Thyroid gland (tissue), 4 donors: ENCODE results near the gene PABPN1. TPM values are rescaled to one million over a fixed set of nuclear protein-coding genes. Genes with fewer than 3 reads are reported as not detected.
A peak's percentile ranks its signal among the peaks of the same experiment; 100 is the strongest.

Source experiments
- DNase-seq, 2 donors: peaks; one replicate each; pipeline ENCODE4 v3.0.0-alpha.2; 2019
- H3K27ac ChIP-seq, 3 donors: fragments of 200-600 bp; sonication (generic); 1 replicate in 2 of 3; 2 replicates in 1 of 3; pipeline ENCODE4 v1.5.1; 2016 to 2019; ENCODE audit warnings: mild to moderate bottlenecking in 1 of 3, moderate library complexity in 1 of 3
- H3K27me3 ChIP-seq: fragments of 200-600 bp; sonication (generic); one replicate; pipeline ENCODE4 v1.5.1; 2019
- H3K36me3 ChIP-seq, 2 donors: fragments of 200-600 bp; sonication (generic); one replicate each; pipeline ENCODE4 v1.5.1; 2016 to 2019
- H3K4me1 ChIP-seq, 2 donors: fragments of 200-600 bp; sonication (generic); one replicate each; pipeline ENCODE4 v1.5.1; 2017 to 2019
- H3K4me3 ChIP-seq, 3 donors: fragments of 200-600 bp; sonication (generic); replicated peaks in 1 of 3; 1 replicate in 2 of 3; 2 replicates in 1 of 3; pipeline ENCODE4 v1.5.1; 2016; ENCODE audit warnings: mild to moderate bottlenecking in 1 of 3
- H3K9me3 ChIP-seq: fragments of 200-600 bp; sonication (generic); one replicate; pipeline ENCODE4 v1.5.1; 2017
- CTCF ChIP-seq, 6 experiments: fragments of 200-600 bp in 3 of 6; fragments of 450-650 bp in 3 of 6; sonication (generic) in 3 of 6; IDR thresholded peaks; one replicate each; pipeline ENCODE4 v1.5.1; 2016 to 2019; ENCODE audit warnings: antibody characterized with exemption in 6 of 6, mild to moderate bottlenecking in 2 of 6, inconsistent platforms in 1 of 6, moderate library complexity in 1 of 6
- POLR2A ChIP-seq, 2 donors: fragments of 450-650 bp; IDR thresholded peaks; one replicate each; pipeline ENCODE4 v1.6.1; 2017; ENCODE audit warnings: antibody characterized with exemption in 2 of 2, mild to moderate bottlenecking in 2 of 2, moderate library complexity in 1 of 2
- WGBS, 2 donors: methylation state at CpG; one replicate each; pipeline ENCODE4 v1.1.5; 2017; 5-methylcytosine and 5-hydroxymethylcytosine counted together
- intact Hi-C: fragments of 100-400 bp; cut with DNase I; formaldehyde crosslinking; loops from one replicate; pipeline ENCODE4 v1.15.1; 2023
- total RNA-seq, 4 donors: library from RNA; depleted of rRNA; stranded (reverse); fragments of >200 nt; gene quantifications; one replicate each; pipeline ENCODE4 v1.2.3, GENCODE V29; 2016

Gene PABPN1
- total RNA-seq, 4 donors from 2014 or later, result 37.9 to 74.6 (median 60.5) TPM

DNA sequence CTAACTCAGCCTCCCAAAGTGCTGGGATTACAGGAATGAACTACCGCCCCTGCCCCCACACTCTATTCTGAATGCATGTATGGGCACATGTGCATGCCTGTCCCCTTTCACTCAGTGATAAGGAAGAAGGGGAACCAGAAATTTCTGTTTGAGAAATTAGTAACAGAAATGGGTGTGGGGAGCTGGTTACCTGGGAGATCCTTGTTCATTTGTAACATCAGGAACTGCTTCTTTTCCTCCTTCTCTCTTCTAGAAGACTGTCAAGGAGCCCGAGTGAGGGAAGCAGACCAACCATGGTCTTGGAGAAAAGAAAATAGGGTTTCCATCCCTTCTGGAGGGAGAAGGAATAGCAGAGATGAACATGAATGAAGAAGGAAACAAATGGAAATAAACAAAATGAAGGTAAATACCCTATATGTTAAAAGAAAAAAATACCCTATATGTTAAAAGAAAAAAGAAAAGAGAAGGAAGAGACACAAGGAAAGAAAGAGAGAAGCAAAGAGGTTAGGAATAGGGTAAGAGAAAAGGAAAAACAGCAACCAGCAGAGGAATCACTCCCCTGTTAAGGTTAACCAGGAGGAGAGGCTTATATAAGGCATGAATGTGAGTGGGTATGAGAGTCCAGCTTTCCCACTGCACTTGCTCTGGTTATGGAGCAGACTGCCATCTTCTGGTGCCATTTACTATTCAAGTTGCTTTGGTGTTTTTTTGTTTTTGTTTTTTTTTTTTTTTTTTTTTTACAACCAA is 21.9 kb upstream of the PABPN1 start:
- peak overlapping the region in 2 of 3 donors; percentile 1 to 22 for H3K27ac ChIP-seq
- peaks cover 0 to 5% of the 10 kb centered on the region in 2 donors for H3K36me3 ChIP-seq
- 91% methylated on average over 2 of the region's 2 CpGs for WGBS, 2 donors
- peak; percentile 17 to 33 for DNase-seq
- H3K4me3 ChIP-seq, result no peak overlapping the region
- H3K9me3 ChIP-seq, result no peaks in the 10 kb centered on the region
- no peaks in the 10 kb centered on the region for H3K27me3 ChIP-seq
- peaks cover 14 to 31% of the 10 kb centered on the region in 2 donors for H3K4me1 ChIP-seq
- intact Hi-C loops, result loop anchor here (10.0 kb wide), 1 partner anchor 175 kb away; no protein-coding TSS in a partner anchor
- TF ChIP-seq POLR2A (IDR thresholded peaks at IDR 0.05), result no peak
- TF ChIP-seq CTCF (IDR thresholded peaks at IDR 0.05), result peak in 3 of 6 experiments; percentile 19 to 51 (median 26)

DNA sequence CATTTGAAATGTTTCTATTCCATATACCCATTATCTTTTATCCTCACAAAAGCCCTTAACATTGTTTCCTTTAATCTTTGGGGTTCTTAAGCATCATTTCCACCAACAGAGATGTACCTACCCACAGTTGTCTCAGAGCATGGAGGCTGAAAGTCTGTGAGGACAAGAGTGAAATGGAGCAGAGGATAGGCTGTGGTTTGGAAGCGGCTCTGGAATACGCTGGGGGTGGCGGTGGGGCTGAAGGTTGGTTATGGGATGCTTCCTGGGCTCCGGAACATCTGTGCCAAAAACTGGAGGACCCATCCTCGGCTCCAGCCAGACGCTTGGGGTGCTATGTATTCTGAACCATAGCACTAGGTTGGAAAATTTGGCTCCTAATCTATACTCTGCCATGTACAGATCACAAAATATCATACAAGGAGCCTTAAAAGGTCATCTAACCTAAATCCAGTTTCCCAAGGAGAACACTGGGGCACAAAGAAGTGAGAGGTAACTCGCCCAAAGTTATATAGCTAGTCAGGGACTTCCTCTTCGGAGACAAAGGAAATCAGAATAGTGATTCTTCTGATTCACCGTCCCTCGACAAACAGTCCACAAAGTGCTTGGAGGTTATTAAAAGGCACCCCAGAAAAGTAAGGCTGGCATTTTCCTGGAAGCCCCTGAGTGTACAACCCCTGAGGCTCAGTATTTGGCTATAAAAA is 21.1 kb upstream of the PABPN1 start:
- Histone ChIP-seq H3K27me3 (no peaks in the 10 kb centered on the region), H3K36me3 (peaks cover 0 to 5% of the 10 kb centered on the region in 2 donors), H3K4me1 (peaks cover 9 to 24% of the 10 kb centered on the region in 2 donors), H3K27ac (peak overlapping the region; percentile 98 to 100 (median 100)), H3K9me3 (no peaks in the 10 kb centered on the region), H3K4me3 (peak overlapping the region; percentile 25 to 87 (median 50))
- no peak for TF ChIP-seq CTCF (IDR thresholded peaks at IDR 0.05)
- TF ChIP-seq POLR2A (IDR thresholded peaks at IDR 0.05), result no peak
- 76 to 84% methylated on average over 10 of the region's 10 CpGs for WGBS, 2 donors
- intact Hi-C loops, result loop anchor here (10.0 kb wide), 1 partner anchor 175 kb away; no protein-coding TSS in a partner anchor
- no peak for DNase-seq

- Histone ChIP-seq H3K4me1 (peaks cover 9 to 26% of the 10 kb centered on the region in 2 donors), H3K9me3 (no peaks in the 10 kb centered on the region), H3K4me3 (peak overlapping the region; percentile 25 to 87 (median 50)), H3K27me3 (no peaks in the 10 kb centered on the region), H3K36me3 (peaks cover 0 to 5% of the 10 kb centered on the region in 2 donors), H3K27ac (peak overlapping the region; percentile 98 to 100 (median 100))
- intact Hi-C loops, result no loop called here
- 3 to 4% methylated on average over 13 of the region's 13 CpGs for WGBS, 2 donors
- no peak for TF ChIP-seq POLR2A (IDR thresholded peaks at IDR 0.05)
- TF ChIP-seq CTCF (IDR thresholded peaks at IDR 0.05), result no peak
- peak; percentile 33 to 46 for DNase-seq
These were observed 20.5 kb upstream of the PABPN1 start for GRCh38 chr14:23300687-23301223.

DNA sequence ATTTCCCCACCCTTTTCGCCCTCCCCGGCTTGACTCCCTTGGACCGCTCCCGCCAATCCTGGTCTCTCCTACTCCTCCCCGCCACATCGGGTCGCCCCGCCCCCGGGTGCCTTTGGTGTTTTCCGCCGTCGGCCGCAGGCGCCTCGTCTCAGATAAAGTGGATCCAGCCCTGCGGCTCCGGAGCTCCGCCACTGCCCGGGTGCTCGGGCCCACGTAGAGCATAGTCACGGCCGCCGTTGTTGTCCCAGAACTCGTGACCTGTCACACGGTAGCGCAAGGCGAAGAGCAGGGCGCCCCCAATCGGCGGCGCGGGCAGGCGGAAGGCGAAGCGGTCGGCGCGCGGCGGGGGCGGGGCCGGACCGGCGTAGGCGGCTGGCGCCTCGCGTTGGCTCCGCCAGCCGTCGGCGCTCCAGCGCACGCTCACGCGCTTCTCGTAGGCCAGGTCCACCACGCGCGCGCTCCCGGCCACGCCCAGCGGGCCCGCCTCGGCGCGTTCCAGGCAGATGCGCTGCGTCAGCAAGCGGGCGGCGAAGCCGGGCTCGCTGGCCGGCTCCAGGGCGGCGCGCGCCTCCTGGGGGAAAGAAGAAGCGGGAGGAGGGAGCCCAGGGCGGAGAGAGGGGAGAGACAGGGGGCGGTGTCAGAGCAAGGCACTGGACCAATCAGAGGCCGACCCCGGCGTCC is 19.8 kb upstream of the PABPN1 start:
- peak; percentile 53 to 81 for TF ChIP-seq POLR2A (IDR thresholded peaks at IDR 0.05)
- TF ChIP-seq CTCF (IDR thresholded peaks at IDR 0.05), result peak; percentile 16 to 92 (median 60)
- no peaks in the 10 kb centered on the region for H3K9me3 ChIP-seq
- intact Hi-C loops, result no loop called here
- no peaks in the 10 kb centered on the region for H3K27me3 ChIP-seq
- peak overlapping the region; percentile 98 to 100 (median 100) for H3K27ac ChIP-seq
- peaks cover 0 to 5% of the 10 kb centered on the region in 2 donors for H3K36me3 ChIP-seq
- peak overlapping the region; percentile 54 to 87 (median 64) for H3K4me3 ChIP-seq
- peak; percentile 98 to 99 for DNase-seq
- peaks cover 14 to 31% of the 10 kb centered on the region in 2 donors for H3K4me1 ChIP-seq
- WGBS, 2 donors, result 0 to 1% methylated on average over 30 to 33 of the region's 87 CpGs
